Psoas muscle (tissue), 8 donors: Measurements from ENCODE around the gene IPO9. TPM values are rescaled to one million over a fixed set of nuclear protein-coding genes. Genes with fewer than 3 reads are reported as not detected.
A peak's percentile ranks its signal among the peaks of the same experiment; 100 is the strongest.

ENCODE experiments used
- ATAC-seq, 4 donors: fragments of 200-7000 bp; cut with Tn5 transposase; one replicate each; pipeline ENCODE4 v1.9.1; 2020; ENCODE audit warnings: moderate library complexity in 3 of 4, mild to moderate bottlenecking in 2 of 4
- DNase-seq, 2 donors: peaks; one replicate each; pipeline ENCODE4 v3.0.0-alpha.2; 2020
- H3K27ac ChIP-seq: fragments of 200-600 bp; one replicate; pipeline ENCODE4 v1.8.0; 2022
- H3K27me3 ChIP-seq, 3 donors: fragments of 200-600 bp in 1 of 3; one replicate each; pipeline versions ENCODE4 v1.6.1 to v1.8.0; 2013 to 2022; ENCODE audit warnings: low read length in 2 of 3, mild to moderate bottlenecking in 2 of 3, moderate library complexity in 1 of 3; ENCODE audit not compliant: insufficient read depth in 3 of 3
- H3K36me3 ChIP-seq, 2 donors: fragments of 200-600 bp in 1 of 2; one replicate each; pipeline versions ENCODE4 v1.6.1 to v1.8.0; 2013 to 2022; ENCODE audit warnings: low read depth in 1 of 2, mild to moderate bottlenecking in 1 of 2, moderate library complexity in 1 of 2; ENCODE audit not compliant: insufficient read depth in 1 of 2
- H3K4me1 ChIP-seq: fragments of 200-600 bp; one replicate; pipeline ENCODE4 v1.8.0; 2022
- H3K4me3 ChIP-seq: fragments of 200-600 bp; one replicate; pipeline ENCODE4 v1.8.0; 2022; ENCODE audit warnings: mild to moderate bottlenecking
- H3K9me3 ChIP-seq: fragments of 200-600 bp; one replicate; pipeline ENCODE4 v1.8.0; 2022
- CTCF ChIP-seq: fragments of 200-600 bp; IDR thresholded peaks from one replicate; pipeline ENCODE4 v1.8.0; 2022; ENCODE audit warnings: antibody characterized with exemption
- WGBS, 3 donors: extraction: QIAGEN DNeasy Blood & Tissue Kit; methylation state at CpG; one replicate each; pipeline versions ENCODE4 v1.1.6 to v1.1.7; 2013; 5-methylcytosine and 5-hydroxymethylcytosine counted together
- intact Hi-C, 2 donors: fragments of 100-400 bp; cut with DNase I; formaldehyde crosslinking; loops; one replicate each; pipeline versions ENCODE4 v1.11.0 to v1.14.2; 2022
- polyA plus RNA-seq, 3 donors: library from polyadenylated mRNA; stranded (reverse); fragments of 200-250 nt; gene quantifications; one replicate each; pipeline ENCODE4 v1.2.3, GENCODE V29; 2013
- total RNA-seq, 4 donors: library from RNA; stranded (reverse); fragmentation: NEBNext Ultra II Directional in 2 of 4; extraction: Animal tissue kit (Norgen Biotek cat#: 25700) in 2 of 4; gene quantifications; one replicate each; pipeline versions ENCODE4 v1.2.1 to v1.2.4, GENCODE V29; 2021 to 2023
- donor health status: healthy with polysubstance abuse.
- donor health status: DM: no; HTN: no; CAD: no; lungs with moderate emphysema.
- donor health status: Bipolar disorder and iron deficiency.
- donor health status: healthy.
- donor health status: DM: yes; HTN: yes; CAD: no.
- donor health status: DM: no; HTN: no; CAD: no.
- donor health status: DM: no; HTN: no; CAD: no.
- donor health status: DM: yes; HTN: yes; CAD: no.

IPO9 gene
- total and polyA plus RNA-seq, 7 donors: 6.6 to 26.9 (median 20.1) TPM

GRCh38 chr1:201788296-201788695 is 40.7 kb upstream of the IPO9 start:
- DNase-seq (no peak), ATAC-seq (no peak)
- intact Hi-C loops: no loop called here
- Histone ChIP-seq H3K27ac (no peak overlapping the region), H3K4me1 (peaks cover 19% of the 10 kb centered on the region), H3K27me3 (peaks cover 0 to 12% (median 0%) of the 10 kb centered on the region in 3 donors), H3K4me3 (no peak overlapping the region), H3K9me3 (no peaks in the 10 kb centered on the region), H3K36me3 (peaks cover 0 to 27% of the 10 kb centered on the region in 2 donors)
- WGBS, 3 donors: 93 to 95% (median 94%) methylated on average over 18 of the region's 18 CpGs
- TF ChIP-seq CTCF: no peak

GRCh38 chr1:201789245-201789644 is 39.7 kb upstream of the IPO9 start:
- H3K4me1 ChIP-seq: peaks cover 19% of the 10 kb centered on the region

GRCh38 chr1:201790261-201790660 is 38.7 kb upstream of the IPO9 start:
- Histone ChIP-seq H3K36me3 (peaks cover 0 to 28% of the 10 kb centered on the region in 2 donors), H3K4me1 (peaks cover 19% of the 10 kb centered on the region), H3K27ac (peak overlapping the region; percentile 57), H3K27me3 (peaks cover 0 to 12% (median 0%) of the 10 kb centered on the region in 3 donors), H3K9me3 (no peaks in the 10 kb centered on the region), H3K4me3 (no peak overlapping the region)
- peak in 3 of 4 donors; percentile 38 to 54 (median 49) for ATAC-seq
- DNase-seq: no peak
- TF ChIP-seq CTCF: no peak
- WGBS, 3 donors: 18 to 37% (median 25%) methylated on average over 2 of the region's 2 CpGs
- intact Hi-C loops: loop anchor here in 1 of 2 donors (5.0 kb wide), 1 partner anchor 233 kb away; no protein-coding TSS in a partner anchor

More at GRCh38 chr1:201789245-201789644, 39.7 kb upstream of the IPO9 start:
- H3K9me3 ChIP-seq: no peaks in the 10 kb centered on the region
- no peak for TF ChIP-seq CTCF
- H3K27ac ChIP-seq: peak overlapping the region; percentile 57
- H3K36me3 ChIP-seq: peaks cover 0 to 28% of the 10 kb centered on the region in 2 donors
- DNase-seq: no peak
- WGBS, 3 donors: 91 to 94% (median 93%) methylated on average over 4 to 5 of the region's 5 CpGs
- ATAC-seq: no peak
- peaks cover 0 to 12% (median 0%) of the 10 kb centered on the region in 3 donors for H3K27me3 ChIP-seq
- H3K4me3 ChIP-seq: no peak overlapping the region
- intact Hi-C loops: no loop called here

GRCh38 chr1:201791051-201791778 is 37.7 kb upstream of the IPO9 start:
- WGBS, 3 donors: 30 to 45% (median 40%) methylated on average over 8 of the region's 8 CpGs
- intact Hi-C loops: loop anchor here in 1 of 2 donors (5.0 kb wide), 1 partner anchor 234 kb away; no protein-coding TSS in a partner anchor
- Histone ChIP-seq H3K9me3 (no peaks in the 10 kb centered on the region), H3K27me3 (peaks cover 0 to 12% (median 0%) of the 10 kb centered on the region in 3 donors), H3K27ac (peak overlapping the region; percentile 57), H3K4me1 (peaks cover 19% of the 10 kb centered on the region), H3K36me3 (peaks cover 0 to 34% of the 10 kb centered on the region in 2 donors), H3K4me3 (no peak overlapping the region)
- DNase-seq (no peak), ATAC-seq (peak in 1 of 4 donors; percentile 33)
- TF ChIP-seq CTCF: no peak
